ENCODE measurements around the gene RHBDD1. TPM values are rescaled to one million over a fixed set of nuclear protein-coding genes. Genes with fewer than 3 reads are reported as not detected.
A peak's percentile ranks its signal among the peaks of the same experiment; 100 is the strongest.

The RHBDD1 gene
- total and polyA plus RNA-seq, 8 donors: 22.8 to 40.1 (median 25.3) TPM

DNA sequence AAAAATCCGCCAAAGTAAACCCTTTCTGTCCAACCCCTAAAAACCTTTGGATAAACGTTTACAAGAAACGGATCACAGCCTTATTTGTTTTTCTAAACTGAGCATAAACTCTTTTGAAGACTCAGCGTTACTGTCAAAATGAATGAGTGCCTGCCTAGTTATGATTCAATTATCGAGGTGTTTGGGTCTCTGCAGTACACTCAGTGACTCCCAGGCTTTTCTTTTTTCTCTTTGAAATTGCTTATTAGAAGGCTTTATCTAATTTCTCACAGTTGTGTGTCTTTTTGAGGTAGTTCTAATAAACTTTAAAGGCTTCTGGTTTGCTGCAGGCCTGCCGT lies 663 bp downstream of the RHBDD1 start:
- TF ChIP-seq, protein P1, sequence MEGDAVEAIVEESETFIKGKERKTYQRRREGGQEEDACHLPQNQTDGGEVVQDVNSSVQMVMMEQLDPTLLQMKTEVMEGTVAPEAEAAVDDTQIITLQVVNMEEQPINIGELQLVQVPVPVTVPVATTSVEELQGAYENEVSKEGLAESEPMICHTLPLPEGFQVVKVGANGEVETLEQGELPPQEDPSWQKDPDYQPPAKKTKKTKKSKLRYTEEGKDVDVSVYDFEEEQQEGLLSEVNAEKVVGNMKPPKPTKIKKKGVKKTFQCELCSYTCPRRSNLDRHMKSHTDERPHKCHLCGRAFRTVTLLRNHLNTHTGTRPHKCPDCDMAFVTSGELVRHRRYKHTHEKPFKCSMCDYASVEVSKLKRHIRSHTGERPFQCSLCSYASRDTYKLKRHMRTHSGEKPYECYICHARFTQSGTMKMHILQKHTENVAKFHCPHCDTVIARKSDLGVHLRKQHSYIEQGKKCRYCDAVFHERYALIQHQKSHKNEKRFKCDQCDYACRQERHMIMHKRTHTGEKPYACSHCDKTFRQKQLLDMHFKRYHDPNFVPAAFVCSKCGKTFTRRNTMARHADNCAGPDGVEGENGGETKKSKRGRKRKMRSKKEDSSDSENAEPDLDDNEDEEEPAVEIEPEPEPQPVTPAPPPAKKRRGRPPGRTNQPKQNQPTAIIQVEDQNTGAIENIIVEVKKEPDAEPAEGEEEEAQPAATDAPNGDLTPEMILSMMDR (IDR thresholded peaks at IDR 0.05): no peak
- Histone ChIP-seq H3K4me3 (peak overlapping the region; percentile 68 to 72), H3K27ac (peak overlapping the region; percentile 98 to 99), H3K9me3 (no peaks in the 10 kb centered on the region), H3K36me3 (peaks cover 0 to 3% of the 10 kb centered on the region in 2 donors), H3K27me3 (no peaks in the 10 kb centered on the region), H3K4me1 (peaks cover 4 to 33% of the 10 kb centered on the region in 2 donors)
- intact Hi-C loops (cut with DNase I): loop anchor here in 1 of 2 donors (10.0 kb wide), 1 partner anchor 138 kb away; no protein-coding TSS in a partner anchor
- ATAC-seq: peak; percentile 5
- DNase-seq: no peak

DNA sequence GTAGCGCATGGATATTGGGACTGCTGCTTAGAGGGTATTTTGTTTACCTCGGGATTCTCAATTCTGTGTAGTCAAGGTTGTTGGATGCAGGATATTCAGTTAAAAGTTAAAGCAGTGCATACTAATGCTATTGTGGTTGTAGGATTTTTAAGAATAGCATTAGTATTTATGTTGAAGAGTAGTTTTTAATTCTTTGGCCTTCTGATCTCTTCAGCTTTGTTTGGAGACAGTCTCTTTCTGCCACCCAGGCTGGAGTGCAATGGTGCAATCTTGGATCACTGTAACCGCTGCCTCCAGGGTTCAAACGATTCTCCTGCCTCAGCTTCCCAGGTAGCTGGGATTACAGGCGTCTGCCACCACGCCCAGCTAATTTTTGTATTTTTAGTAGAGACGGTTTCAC lies 1.5 kb downstream of the RHBDD1 start:
- Histone ChIP-seq H3K36me3 (peaks cover 0 to 3% of the 10 kb centered on the region in 2 donors), H3K9me3 (no peaks in the 10 kb centered on the region), H3K27me3 (no peaks in the 10 kb centered on the region), H3K4me3 (peak overlapping the region in 1 of 2 donors; percentile 72), H3K27ac (peak overlapping the region in 1 of 2 donors; percentile 99), H3K4me1 (peaks cover 4 to 33% of the 10 kb centered on the region in 2 donors)
- intact Hi-C loops (cut with DNase I): loop anchor here in 1 of 2 donors (10.0 kb wide), 1 partner anchor 137 kb away; no protein-coding TSS in a partner anchor
- ATAC-seq (no peak), DNase-seq (no peak)
- TF ChIP-seq, protein P1 (IDR thresholded peaks at IDR 0.05): no peak

DNA sequence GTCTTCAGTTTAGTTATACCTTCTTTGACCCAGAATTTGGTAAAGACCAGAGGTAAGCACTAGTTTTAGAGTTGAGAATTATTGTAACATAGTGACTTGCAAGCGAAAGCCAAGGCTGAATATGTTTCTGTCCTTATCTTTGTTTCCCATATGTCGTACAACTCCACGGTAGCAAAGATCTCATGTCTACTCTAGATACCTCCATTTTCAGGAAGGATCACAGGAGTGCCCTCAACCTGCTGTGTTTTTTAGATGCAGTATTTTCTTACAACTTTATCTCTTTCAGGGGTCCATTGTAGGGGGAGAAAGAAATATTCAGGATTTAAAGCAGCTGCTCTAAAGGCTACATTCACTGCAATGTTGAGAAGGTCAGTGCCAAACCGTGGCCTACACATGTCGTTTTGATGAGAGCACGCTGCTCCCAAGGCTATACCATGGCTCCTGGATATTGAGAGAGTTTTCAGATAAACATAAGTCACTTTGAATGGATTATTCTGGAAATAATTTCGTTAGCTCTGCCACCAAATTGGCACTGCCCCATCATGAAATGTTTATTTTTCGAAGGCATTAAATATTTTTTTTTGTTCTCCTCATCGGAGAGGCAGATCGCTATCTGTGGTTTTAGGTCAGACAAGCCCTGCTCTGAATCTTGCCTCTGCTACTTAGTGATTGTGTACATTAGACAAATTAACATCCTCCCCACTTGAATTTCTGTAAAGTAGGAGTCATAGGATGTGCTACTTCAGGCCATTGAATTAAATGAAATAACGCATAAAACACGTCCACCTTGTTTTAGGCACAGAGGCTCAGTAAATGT lies 2.1 kb downstream of the RHBDD1 start:
- TF ChIP-seq, protein P1 (IDR thresholded peaks at IDR 0.05): no peak
- Histone ChIP-seq H3K9me3 (no peaks in the 10 kb centered on the region), H3K4me3 (no peak overlapping the region), H3K36me3 (peaks cover 0 to 3% of the 10 kb centered on the region in 2 donors), H3K4me1 (peaks cover 4 to 33% of the 10 kb centered on the region in 2 donors), H3K27ac (no peak overlapping the region), H3K27me3 (no peaks in the 10 kb centered on the region)
- no peak for DNase-seq
- intact Hi-C loops (cut with DNase I): loop anchor here in 1 of 2 donors (10.0 kb wide), 1 partner anchor 137 kb away; no protein-coding TSS in a partner anchor
- ATAC-seq: no peak

DNA sequence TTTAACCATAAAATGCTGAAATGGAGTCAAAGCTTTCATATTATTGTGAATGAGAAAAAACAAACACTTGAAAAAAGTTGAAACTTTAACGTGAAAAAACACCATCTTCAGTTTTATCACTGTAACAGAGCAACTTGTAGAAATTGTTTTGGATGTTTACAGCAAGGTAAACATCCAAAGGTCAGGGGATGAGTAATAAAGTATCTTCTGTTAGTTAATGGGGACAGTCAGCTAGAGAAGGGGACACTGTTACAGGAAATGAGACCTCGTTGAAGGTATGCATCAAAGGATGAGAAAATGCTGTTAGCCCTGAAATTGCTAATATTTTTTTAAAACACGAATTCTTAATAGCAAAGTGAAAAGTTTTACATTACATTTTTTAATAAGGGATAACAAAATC lies 2.9 kb downstream of the RHBDD1 start:
- intact Hi-C loops (cut with DNase I): loop anchor here in 1 of 2 donors (10.0 kb wide), 1 partner anchor 136 kb away; no protein-coding TSS in a partner anchor
- Histone ChIP-seq H3K27ac (no peak overlapping the region), H3K27me3 (no peaks in the 10 kb centered on the region), H3K4me3 (no peak overlapping the region), H3K36me3 (peaks cover 0 to 3% of the 10 kb centered on the region in 2 donors), H3K9me3 (no peaks in the 10 kb centered on the region), H3K4me1 (peaks cover 4 to 33% of the 10 kb centered on the region in 2 donors)
- no peak for ATAC-seq
- TF ChIP-seq, protein P1 (IDR thresholded peaks at IDR 0.05): no peak
- DNase-seq: no peak

DNA sequence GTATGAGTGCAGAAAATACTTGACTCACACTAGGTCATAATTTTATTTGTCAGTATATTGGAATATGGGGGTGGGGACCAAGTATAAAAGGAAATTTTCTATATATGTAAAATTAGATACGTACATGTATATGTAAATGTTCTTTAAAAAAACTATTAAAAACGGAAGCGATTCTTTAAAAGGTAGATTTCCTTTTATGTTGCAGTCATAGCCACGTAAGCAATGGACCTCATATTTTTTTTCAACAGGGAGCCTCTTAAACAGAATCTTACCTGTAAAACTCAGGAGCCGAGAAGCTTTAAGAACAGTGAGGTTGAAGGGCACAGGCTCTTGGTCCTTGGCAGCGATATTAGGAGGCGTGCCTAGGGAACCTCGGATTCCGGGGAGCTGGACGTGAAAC lies 3.3 kb downstream of the RHBDD1 start:
- H3K4me3 ChIP-seq: no peak overlapping the region
- no peak overlapping the region for H3K27ac ChIP-seq
- no peak for DNase-seq
- intact Hi-C loops (cut with DNase I): loop anchor here in 1 of 2 donors (10.0 kb wide), 1 partner anchor 136 kb away; no protein-coding TSS in a partner anchor
- no peaks in the 10 kb centered on the region for H3K27me3 ChIP-seq
- H3K9me3 ChIP-seq: no peaks in the 10 kb centered on the region
- peaks cover 0 to 3% of the 10 kb centered on the region in 2 donors for H3K36me3 ChIP-seq
- ATAC-seq: no peak
- peaks cover 4 to 33% of the 10 kb centered on the region in 2 donors for H3K4me1 ChIP-seq
- TF ChIP-seq, protein P1 (IDR thresholded peaks at IDR 0.05): no peak
